ENCODE data around the gene KLHL7. TPM values are rescaled to one million over a fixed set of nuclear protein-coding genes. Genes with fewer than 3 reads are reported as not detected.

KLHL7 gene
- total and polyA plus RNA-seq, 9 donors: 23.1 to 38.3 (median 30.7) TPM

DNA sequence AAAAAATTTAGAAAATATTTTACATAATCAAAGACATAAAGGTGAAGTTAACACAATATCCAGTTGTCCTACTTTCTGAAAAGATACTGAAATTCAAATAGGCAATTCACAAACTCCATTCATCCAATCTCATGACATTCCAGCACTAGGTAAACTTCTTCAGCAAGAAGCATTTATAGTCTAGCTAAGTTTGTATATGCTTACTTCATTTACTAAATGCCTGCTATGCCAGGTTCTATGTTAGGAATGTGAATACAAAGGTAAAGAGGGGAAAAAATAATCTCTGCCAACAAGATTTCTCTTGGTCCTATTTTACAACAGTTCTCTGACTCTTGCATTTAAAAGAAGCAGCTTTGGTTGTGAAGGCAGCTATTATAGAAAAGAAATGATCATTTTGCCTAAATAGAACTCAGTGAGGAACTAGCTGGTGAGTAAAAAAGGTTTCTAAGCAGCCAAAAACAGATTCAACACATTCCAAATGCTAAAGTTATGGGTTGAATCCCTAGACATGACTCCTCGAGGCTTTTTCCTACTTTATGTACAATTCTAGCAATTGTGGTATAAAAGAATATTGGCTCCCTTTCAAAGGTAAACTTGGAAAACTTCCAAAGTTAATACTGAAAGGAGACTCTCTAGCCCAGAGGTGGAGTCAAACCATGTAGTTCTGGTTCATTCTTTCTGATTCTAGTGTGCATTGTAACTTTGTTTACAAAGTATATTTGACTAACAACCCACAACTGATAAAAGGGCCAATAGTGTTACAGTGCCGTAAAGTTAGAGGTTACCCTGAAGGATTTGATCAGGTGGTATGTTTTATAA is 30.9 kb upstream of the KLHL7 start:
- no peak for DNase-seq
- H3K27me3 ChIP-seq: no peaks in the 10 kb centered on the region

GRCh38 chr7:23075571-23075970 is 30.0 kb upstream of the KLHL7 start:
- no peak overlapping the region for H3K27ac ChIP-seq
- H3K36me3 ChIP-seq: no peaks in the 10 kb centered on the region
- H3K4me1 ChIP-seq (ENCODE audit: insufficient read depth): no peaks in the 10 kb centered on the region
- no peak overlapping the region for H3K4me3 ChIP-seq
- intact Hi-C loops (cut with DNase I): no loop called here
- TF ChIP-seq EP300 (IDR thresholded peaks at IDR 0.05) (no peak), POLR2A (IDR thresholded peaks at IDR 0.05) (no peak), CTCF (IDR thresholded peaks at IDR 0.05) (no peak)
- H3K9me3 ChIP-seq: no peaks in the 10 kb centered on the region
- WGBS, 3 donors: 58 to 60% (median 59%) methylated on average over 3 of the region's 3 CpGs
- DNase-seq: no peak
- no peaks in the 10 kb centered on the region for H3K27me3 ChIP-seq

More for the DNA sequence above, 30.9 kb upstream of the KLHL7 start:
- H3K27ac ChIP-seq: no peak overlapping the region
- H3K4me3 ChIP-seq: no peak overlapping the region
- intact Hi-C loops (cut with DNase I): no loop called here
- WGBS, 3 donors: 10 to 21% (median 13%) methylated on average over 2 of the region's 2 CpGs
- H3K9me3 ChIP-seq: no peaks in the 10 kb centered on the region
- TF ChIP-seq CTCF (IDR thresholded peaks at IDR 0.05): no peak
- TF ChIP-seq EP300 (IDR thresholded peaks at IDR 0.05): no peak
- TF ChIP-seq POLR2A (IDR thresholded peaks at IDR 0.05): no peak
- H3K36me3 ChIP-seq: no peaks in the 10 kb centered on the region
- no peaks in the 10 kb centered on the region for H3K4me1 ChIP-seq (ENCODE audit: insufficient read depth)

- no peaks in the 10 kb centered on the region for H3K9me3 ChIP-seq
- 6 to 8% (median 6%) methylated on average over 3 of the region's 3 CpGs for WGBS, 3 donors
- H3K4me1 ChIP-seq (ENCODE audit: insufficient read depth): no peaks in the 10 kb centered on the region
- no peak overlapping the region for H3K4me3 ChIP-seq
- intact Hi-C loops (cut with DNase I): no loop called here
- no peaks in the 10 kb centered on the region for H3K27me3 ChIP-seq
- no peaks in the 10 kb centered on the region for H3K36me3 ChIP-seq
- H3K27ac ChIP-seq: no peak overlapping the region
- no peak for DNase-seq
- no peak for TF ChIP-seq CTCF (IDR thresholded peaks at IDR 0.05)
- TF ChIP-seq EP300 (IDR thresholded peaks at IDR 0.05): no peak
- TF ChIP-seq POLR2A (IDR thresholded peaks at IDR 0.05): no peak
Observed at GRCh38 chr7:23076772-23077171, 28.8 kb upstream of the KLHL7 start.

DNA sequence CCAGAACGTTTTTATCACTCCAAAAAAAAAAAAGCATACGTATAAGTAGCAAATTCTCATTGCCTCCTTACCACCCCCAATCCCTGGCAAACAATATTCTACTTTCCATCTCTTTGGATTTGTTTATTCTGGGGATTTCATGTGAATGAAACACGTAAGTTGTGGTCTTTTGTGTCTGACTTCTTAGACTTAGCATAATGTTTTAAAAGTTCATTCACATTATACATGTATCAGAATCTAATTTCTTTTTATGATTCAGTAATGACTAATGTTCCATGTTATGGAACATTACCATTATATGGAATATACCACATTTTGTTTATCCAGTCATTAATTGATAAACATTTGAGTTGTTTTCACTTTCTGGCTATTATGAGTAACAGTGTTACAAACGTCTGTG is 12.5 kb upstream of the KLHL7 start:
- Histone ChIP-seq H3K4me1 (ENCODE audit: insufficient read depth) (no peaks in the 10 kb centered on the region), H3K36me3 (no peaks in the 10 kb centered on the region), H3K27ac (no peak overlapping the region), H3K4me3 (no peak overlapping the region), H3K27me3 (no peaks in the 10 kb centered on the region), H3K9me3 (no peaks in the 10 kb centered on the region)
- no peak for DNase-seq
- intact Hi-C loops (cut with DNase I): no loop called here
- 42 to 53% (median 44%) methylated on average over 4 of the region's 4 CpGs for WGBS, 3 donors
- TF ChIP-seq EP300 (IDR thresholded peaks at IDR 0.05) (no peak), POLR2A (IDR thresholded peaks at IDR 0.05) (no peak), CTCF (IDR thresholded peaks at IDR 0.05) (no peak)
